Caco-2 (cell line): ENCODE results near the gene ATF6. TPM values are rescaled to one million over a fixed set of nuclear protein-coding genes. Genes with fewer than 3 reads are reported as not detected.
"Not testable (repeated sequence)": the region's sequence is repeated elsewhere in the genome, so short reads cannot be mapped to it uniquely, and the experiment has no call there.

Experiments used
- BruUV-seq: library from RNA; stranded (reverse); fragments of 400-500 nt; replicated peaks from 2 replicates; lab custom pipeline; 2021; lab: Mats Ljungman, UMichigan
- CTCF ChIA-PET: fragments of 300-600 bp; sonication (Branson Sonifier 250); formaldehyde crosslinking; loops from one replicate; lab custom pipeline; 2022; ENCODE audit warnings: antibody characterized with exemption; lab: Charles Lee
- POLR2A ChIA-PET: fragments of 300-600 bp; sonication (Branson Sonifier 250); formaldehyde crosslinking; loops from one replicate; lab custom pipeline; 2022; ENCODE audit warnings: antibody characterized with exemption; lab: Charles Lee
- DNase-seq, 2 experiments: peaks; one replicate each; pipeline versions ENCODE4 v3.0.0 to v3.0.0-alpha.2; 2020 to 2022
- H3K27me3 ChIP-seq: replicated peaks from 2 replicates; pipeline ENCODE4 v1.6.0; 2011; ENCODE audit warnings: low read length; ENCODE audit not compliant: control insufficient read depth, insufficient read depth
- H3K36me3 ChIP-seq: 2 replicates; pipeline ENCODE4 v1.5.1; 2011; ENCODE audit warnings: low read length; ENCODE audit not compliant: control insufficient read depth, insufficient read depth
- H3K4me1 ChIP-seq: fragments of 250-450 bp; sonication (Bioruptor Pico); 2 replicates; pipeline ENCODE4 v1.5.1; 2020; ENCODE audit warnings: mild to moderate bottlenecking
- H3K4me3 ChIP-seq: 2 replicates; pipeline ENCODE4 v1.5.1; 2011; ENCODE audit warnings: low read depth, mild to moderate bottlenecking, control low read depth, low read length
- H3K9me3 ChIP-seq: fragments of 250-450 bp; sonication (Bioruptor Pico); 2 replicates; pipeline ENCODE4 v1.5.1; 2020; ENCODE audit warnings: mild to moderate bottlenecking, moderate library complexity
- H3K27ac Mint-ChIP-seq: one replicate; pipeline ENCODE4 v1.8.0; 2022; ENCODE audit warnings: mixed read lengths; ENCODE audit not compliant: unreplicated experiment
- H3K27me3 Mint-ChIP-seq: one replicate; pipeline ENCODE4 v1.8.0; 2022; ENCODE audit warnings: mixed read lengths; ENCODE audit not compliant: insufficient read depth, unreplicated experiment
- H3K36me3 Mint-ChIP-seq: one replicate; pipeline ENCODE4 v1.8.0; 2022; ENCODE audit warnings: mild to moderate bottlenecking, mixed read lengths; ENCODE audit not compliant: insufficient read depth, unreplicated experiment
- H3K4me1 Mint-ChIP-seq: one replicate; pipeline ENCODE4 v1.8.0; 2022; ENCODE audit warnings: low read depth, mixed read lengths; ENCODE audit not compliant: unreplicated experiment
- H3K4me3 Mint-ChIP-seq: one replicate; pipeline ENCODE4 v1.8.0; 2022; ENCODE audit warnings: mild to moderate bottlenecking, moderate library complexity, mixed read lengths; ENCODE audit not compliant: unreplicated experiment
- H3K9me3 Mint-ChIP-seq: one replicate; pipeline ENCODE4 v1.8.0; 2022; ENCODE audit warnings: mixed read lengths; ENCODE audit not compliant: unreplicated experiment
- intact Hi-C: fragments of 100-400 bp; cut with micrococcal nuclease; formaldehyde crosslinking; loops from one replicate; pipeline ENCODE4 v1.10.0; 2022; ENCODE audit not compliant: unreplicated experiment
- total RNA-seq: library from RNA; stranded (reverse); gene quantifications from 2 replicates; pipeline ENCODE4 v1.2.3, GENCODE V29; 2022
- TF ChIP-seq, protein P1 (sequence below), 2 experiments: fragments of 200-600 bp in 1 of 2; IDR thresholded peaks; 1 replicate in 1 of 2; 2 replicates in 1 of 2; pipeline versions ENCODE4 v1.5.1 to v1.8.0; 2011 to 2022; ENCODE audit warnings: antibody characterized with exemption in 1 of 2, control low read depth in 1 of 2, inconsistent platforms in 1 of 2, low read depth in 1 of 2, low read length in 1 of 2, mild to moderate bottlenecking in 1 of 2, moderate library complexity in 1 of 2; ENCODE audit not compliant: insufficient read depth in 1 of 2, severe bottlenecking in 1 of 2, unreplicated experiment in 1 of 2

Gene ATF6
- total RNA-seq, 1 experiment from 2014 or later = 16.4 TPM

- ChIA-PET CTCF (no interaction called here), POLR2A (no interaction called here)
- peaks cover 24% of the 10 kb centered on the region for H3K27me3 Mint-ChIP-seq
- Histone ChIP-seq H3K36me3 (no peaks in the 10 kb centered on the region), H3K27me3 (no peaks in the 10 kb centered on the region), H3K4me3 (no peak overlapping the region), H3K9me3 (no peaks in the 10 kb centered on the region), H3K4me1 (no peaks in the 10 kb centered on the region)
- no TSS peak for BruUV-seq
- H3K9me3 Mint-ChIP-seq = no peaks in the 10 kb centered on the region
- no peak overlapping the region for H3K27ac Mint-ChIP-seq
- peaks cover 10% of the 10 kb centered on the region for H3K36me3 Mint-ChIP-seq
- no peak overlapping the region for H3K4me3 Mint-ChIP-seq
- intact Hi-C loops = no loop called here
- peaks cover 7% of the 10 kb centered on the region for H3K4me1 Mint-ChIP-seq
- no peak for DNase-seq
- TF ChIP-seq, protein P1, sequence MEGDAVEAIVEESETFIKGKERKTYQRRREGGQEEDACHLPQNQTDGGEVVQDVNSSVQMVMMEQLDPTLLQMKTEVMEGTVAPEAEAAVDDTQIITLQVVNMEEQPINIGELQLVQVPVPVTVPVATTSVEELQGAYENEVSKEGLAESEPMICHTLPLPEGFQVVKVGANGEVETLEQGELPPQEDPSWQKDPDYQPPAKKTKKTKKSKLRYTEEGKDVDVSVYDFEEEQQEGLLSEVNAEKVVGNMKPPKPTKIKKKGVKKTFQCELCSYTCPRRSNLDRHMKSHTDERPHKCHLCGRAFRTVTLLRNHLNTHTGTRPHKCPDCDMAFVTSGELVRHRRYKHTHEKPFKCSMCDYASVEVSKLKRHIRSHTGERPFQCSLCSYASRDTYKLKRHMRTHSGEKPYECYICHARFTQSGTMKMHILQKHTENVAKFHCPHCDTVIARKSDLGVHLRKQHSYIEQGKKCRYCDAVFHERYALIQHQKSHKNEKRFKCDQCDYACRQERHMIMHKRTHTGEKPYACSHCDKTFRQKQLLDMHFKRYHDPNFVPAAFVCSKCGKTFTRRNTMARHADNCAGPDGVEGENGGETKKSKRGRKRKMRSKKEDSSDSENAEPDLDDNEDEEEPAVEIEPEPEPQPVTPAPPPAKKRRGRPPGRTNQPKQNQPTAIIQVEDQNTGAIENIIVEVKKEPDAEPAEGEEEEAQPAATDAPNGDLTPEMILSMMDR (IDR thresholded peaks at IDR 0.05; ENCODE audit: insufficient read depth in 1 of 2, low read depth in 1 of 2, low read length in 1 of 2, severe bottlenecking in 1 of 2, unreplicated experiment in 1 of 2) = no peak
Measured at GRCh38 chr1:161721738-161722343, 44.3 kb upstream of the ATF6 start.

DNA sequence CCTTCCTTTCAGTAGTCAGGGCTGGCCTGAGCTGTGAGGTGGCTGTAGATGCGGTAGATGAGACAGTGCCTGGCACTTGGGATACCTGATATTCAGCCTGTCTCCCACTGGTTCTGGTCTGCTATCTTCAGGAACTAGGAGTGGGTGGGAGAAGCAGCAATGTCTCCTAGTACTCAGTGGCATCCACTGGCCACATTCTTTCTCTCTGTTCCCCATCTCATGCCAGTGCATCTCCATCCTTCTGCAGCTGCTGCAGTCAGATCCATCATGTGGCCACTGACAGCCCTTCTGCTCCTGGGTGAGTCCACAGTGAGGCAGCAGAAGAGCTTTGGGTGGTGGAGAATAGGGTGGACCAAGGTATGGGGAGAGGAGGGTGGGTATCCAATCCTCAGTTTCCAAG, 43.7 kb upstream of the ATF6 start:
- peaks cover 19% of the 10 kb centered on the region for H3K27me3 Mint-ChIP-seq
- no peaks in the 10 kb centered on the region for H3K9me3 ChIP-seq
- H3K4me3 Mint-ChIP-seq = no peak overlapping the region
- H3K4me3 ChIP-seq = no peak overlapping the region
- POLR2A ChIA-PET = no interaction called here
- BruUV-seq = no TSS peak
- H3K27me3 ChIP-seq = no peaks in the 10 kb centered on the region
- H3K4me1 ChIP-seq = no peaks in the 10 kb centered on the region
- H3K4me1 Mint-ChIP-seq = peaks cover 7% of the 10 kb centered on the region
- CTCF ChIA-PET = no interaction called here
- H3K36me3 Mint-ChIP-seq = peaks cover 10% of the 10 kb centered on the region
- H3K27ac Mint-ChIP-seq = no peak overlapping the region
- TF ChIP-seq, protein P1 (IDR thresholded peaks at IDR 0.05; ENCODE audit: insufficient read depth in 1 of 2, low read depth in 1 of 2, low read length in 1 of 2, severe bottlenecking in 1 of 2, unreplicated experiment in 1 of 2) = no peak
- H3K9me3 Mint-ChIP-seq = no peaks in the 10 kb centered on the region
- intact Hi-C loops = no loop called here
- no peak for DNase-seq
- no peaks in the 10 kb centered on the region for H3K36me3 ChIP-seq

GRCh38 chr1:161723459-161724141, 42.5 kb upstream of the ATF6 start:
- intact Hi-C loops = no loop called here
- Mint-ChIP-seq H3K27me3 (peaks cover 17% of the 10 kb centered on the region), H3K4me3 (no peak overlapping the region), H3K9me3 (no peaks in the 10 kb centered on the region), H3K27ac (no peak overlapping the region), H3K36me3 (peaks cover 15% of the 10 kb centered on the region), H3K4me1 (peaks cover 7% of the 10 kb centered on the region)
- ChIA-PET POLR2A (no interaction called here), CTCF (no interaction called here)
- TF ChIP-seq, protein P1 (IDR thresholded peaks at IDR 0.05; ENCODE audit: insufficient read depth in 1 of 2, low read depth in 1 of 2, low read length in 1 of 2, severe bottlenecking in 1 of 2, unreplicated experiment in 1 of 2) = no peak
- Histone ChIP-seq H3K36me3 (no peaks in the 10 kb centered on the region), H3K9me3 (no peaks in the 10 kb centered on the region), H3K4me1 (no peaks in the 10 kb centered on the region), H3K4me3 (no peak overlapping the region), H3K27me3 (no peaks in the 10 kb centered on the region)
- BruUV-seq = no TSS peak
- peak in 1 of 2 experiments; percentile 31 for DNase-seq

GRCh38 chr1:161725258-161725907, 40.7 kb upstream of the ATF6 start:
- H3K36me3 Mint-ChIP-seq = peaks cover 15% of the 10 kb centered on the region
- POLR2A ChIA-PET, H3K27me3 Mint-ChIP-seq, H3K36me3 ChIP-seq, BruUV-seq, H3K27me3 ChIP-seq, DNase-seq, CTCF ChIA-PET, H3K4me1 Mint-ChIP-seq, H3K27ac Mint-ChIP-seq, intact Hi-C loops, H3K4me1 ChIP-seq, H3K9me3 Mint-ChIP-seq, H3K9me3 ChIP-seq: not testable (repeated sequence)
- peak overlapping the region; percentile 77 for H3K4me3 Mint-ChIP-seq
- H3K4me3 ChIP-seq = peak overlapping the region; percentile 82
